ENCODE data around the gene MLPH.

Gene MLPH

GRCh38 chr2:237480988-237481525, 6.0 kb upstream of the MLPH start:
- no peak for DNase-seq

GRCh38 chr2:237482485-237482884, 4.6 kb upstream of the MLPH start:
- DNase-seq: peak; percentile 99

GRCh38 chr2:237483018-237483731, 3.9 kb upstream of the MLPH start:
- DNase-seq: peak; percentile 99

GRCh38 chr2:237485304-237485703, 1.7 kb upstream of the MLPH start:
- DNase-seq: peak; percentile 76

GRCh38 chr2:237485844-237486243, 1.2 kb upstream of the MLPH start:
- peak; percentile 62 for DNase-seq

- DNase-seq: peak; percentile 78
Measured at GRCh38 chr2:237486334-237486818, 675 bp upstream of the MLPH start.

GRCh38 chr2:237487496-237487895, 445 bp downstream of the MLPH start:
- peak; percentile 69 for DNase-seq

- DNase-seq: peak; percentile 52
Measured at GRCh38 chr2:237488295-237488694, 1.2 kb downstream of the MLPH start.

- DNase-seq: peak; percentile 92
Measured at GRCh38 chr2:237488901-237489860, 2.1 kb downstream of the MLPH start.

GRCh38 chr2:237490009-237490711, 3.1 kb downstream of the MLPH start:
- peak; percentile 94 for DNase-seq

- no peak for DNase-seq
Measured at GRCh38 chr2:237490795-237491194, 3.7 kb downstream of the MLPH start.

GRCh38 chr2:237491515-237492118, 4.6 kb downstream of the MLPH start:
- no peak for DNase-seq

- DNase-seq: no peak
Measured at GRCh38 chr2:237492137-237492890, 5.3 kb downstream of the MLPH start.

- DNase-seq: no peak
Measured at GRCh38 chr2:237494066-237494465, 7.0 kb downstream of the MLPH start.

- DNase-seq: no peak
Measured at GRCh38 chr2:237495521-237496117, 8.6 kb downstream of the MLPH start.

- no peak for DNase-seq
Measured at GRCh38 chr2:237496428-237496827, 9.4 kb downstream of the MLPH start.

- no peak for DNase-seq
Measured at GRCh38 chr2:237497009-237497837, 10.2 kb downstream of the MLPH start.

GRCh38 chr2:237497838-237498186, 10.8 kb downstream of the MLPH start:
- no peak for DNase-seq

- DNase-seq: no peak
Measured at GRCh38 chr2:237498341-237498740, 11.3 kb downstream of the MLPH start.

GRCh38 chr2:237500681-237501424, 13.8 kb downstream of the MLPH start:
- DNase-seq: peak; percentile 59

Measured in DMS53 (cell line).